HG03064 (cell line): Measurements from ENCODE around the gene GALNT9.
"Not testable (repeated sequence)": the region's sequence is repeated elsewhere in the genome, so short reads cannot be mapped to it uniquely, and the experiment has no call there.

Source experiments
- ATAC-seq: cut with Tn5 transposase; IDR thresholded peaks from one replicate; pipeline ENCODE4 v1.9.1; 2021; ENCODE audit warnings: low read depth; ENCODE audit not compliant: unreplicated experiment

The GALNT9 gene

GRCh38 chr12:132296063-132296462 is 33.3 kb downstream of the GALNT9 start:
- no peak for ATAC-seq

- not testable (repeated sequence) for ATAC-seq
Observed at GRCh38 chr12:132295561-132295960, 33.8 kb downstream of the GALNT9 start.

- ATAC-seq = no peak
Observed at GRCh38 chr12:132295101-132295526, 34.3 kb downstream of the GALNT9 start.

DNA sequence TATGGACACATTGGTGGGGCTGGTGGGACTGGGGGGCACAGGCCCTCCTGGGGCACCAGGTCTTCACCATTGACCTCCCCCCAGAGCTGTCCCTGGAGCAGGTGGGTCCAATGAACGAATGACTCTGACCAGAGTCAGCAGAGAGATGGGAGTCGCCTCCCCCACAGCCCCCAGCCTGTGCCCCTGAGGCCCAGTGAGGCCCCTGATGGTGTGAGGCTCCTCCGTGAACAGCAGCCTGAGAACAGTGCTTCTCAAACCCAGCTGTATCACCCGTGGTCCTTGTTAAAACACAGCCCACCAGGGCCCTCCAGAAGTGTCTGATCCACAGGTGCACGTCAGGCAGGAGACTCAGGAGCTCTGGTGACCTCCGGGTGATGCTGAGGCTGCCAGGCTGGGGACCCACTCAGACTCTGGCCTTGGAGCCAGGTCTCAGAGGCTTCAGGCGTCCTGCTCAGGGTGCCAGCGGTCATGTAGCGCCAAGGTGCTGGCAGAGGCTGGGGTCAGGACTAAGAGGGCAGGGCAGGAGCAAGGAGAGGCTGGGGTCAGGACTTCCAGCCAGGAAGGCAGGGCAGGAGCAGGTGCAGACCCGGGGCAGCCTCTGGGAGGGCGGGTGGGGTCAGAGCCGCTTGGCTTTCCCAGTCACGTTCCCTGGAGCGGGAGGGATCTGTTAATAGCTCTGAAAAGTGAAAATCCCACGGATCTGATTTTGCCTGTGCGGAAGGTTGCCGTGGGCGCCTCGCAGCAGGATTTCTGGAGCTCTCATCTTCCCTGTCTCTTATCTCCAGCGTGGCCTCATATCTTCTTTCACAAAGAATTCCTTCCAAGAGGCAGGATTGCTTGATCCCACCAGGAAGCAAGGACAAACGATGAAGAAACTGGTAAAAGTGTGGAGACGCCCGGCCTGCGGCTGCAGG is 35.0 kb downstream of the GALNT9 start:
- no peak for ATAC-seq

GRCh38 chr12:132292328-132293319 is 36.8 kb downstream of the GALNT9 start:
- no peak for ATAC-seq

DNA sequence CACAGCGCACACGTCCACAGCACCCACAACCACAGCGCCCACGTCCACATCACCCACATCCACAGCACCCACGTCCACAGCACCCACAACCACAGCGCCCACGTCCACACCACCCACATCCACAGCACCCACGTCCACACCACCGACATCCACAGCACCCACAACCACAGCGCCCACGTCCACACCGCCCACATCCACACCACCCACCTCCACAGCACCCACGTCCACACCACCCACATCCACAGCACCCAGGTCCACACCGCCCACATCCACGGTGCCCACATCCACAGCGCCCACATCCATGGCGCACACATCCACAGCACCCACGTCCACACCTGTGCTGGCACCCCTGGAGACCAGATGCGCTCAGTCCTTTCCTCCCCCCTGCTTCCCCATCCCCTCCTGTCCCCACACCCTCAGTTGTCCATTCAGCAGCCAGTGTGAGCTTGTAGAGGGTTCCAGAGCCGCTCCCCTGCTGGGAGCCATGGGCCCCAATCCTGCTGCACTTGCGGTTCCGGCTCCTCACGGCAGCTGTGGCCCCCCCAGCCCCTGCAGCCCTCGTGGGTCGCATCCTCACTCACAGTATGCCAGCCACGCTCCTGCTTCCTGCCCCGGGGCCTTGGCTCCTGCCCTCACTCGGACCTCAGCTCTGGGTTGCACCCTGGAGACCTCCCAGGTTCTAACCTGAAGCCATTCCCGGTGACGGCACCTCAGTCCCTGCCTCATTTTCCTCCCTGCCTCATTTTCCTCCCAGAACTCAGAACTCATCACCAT is 37.8 kb downstream of the GALNT9 start:
- no peak for ATAC-seq

- ATAC-seq = no peak
Observed at GRCh38 chr12:132290203-132290540, 39.2 kb downstream of the GALNT9 start.

DNA sequence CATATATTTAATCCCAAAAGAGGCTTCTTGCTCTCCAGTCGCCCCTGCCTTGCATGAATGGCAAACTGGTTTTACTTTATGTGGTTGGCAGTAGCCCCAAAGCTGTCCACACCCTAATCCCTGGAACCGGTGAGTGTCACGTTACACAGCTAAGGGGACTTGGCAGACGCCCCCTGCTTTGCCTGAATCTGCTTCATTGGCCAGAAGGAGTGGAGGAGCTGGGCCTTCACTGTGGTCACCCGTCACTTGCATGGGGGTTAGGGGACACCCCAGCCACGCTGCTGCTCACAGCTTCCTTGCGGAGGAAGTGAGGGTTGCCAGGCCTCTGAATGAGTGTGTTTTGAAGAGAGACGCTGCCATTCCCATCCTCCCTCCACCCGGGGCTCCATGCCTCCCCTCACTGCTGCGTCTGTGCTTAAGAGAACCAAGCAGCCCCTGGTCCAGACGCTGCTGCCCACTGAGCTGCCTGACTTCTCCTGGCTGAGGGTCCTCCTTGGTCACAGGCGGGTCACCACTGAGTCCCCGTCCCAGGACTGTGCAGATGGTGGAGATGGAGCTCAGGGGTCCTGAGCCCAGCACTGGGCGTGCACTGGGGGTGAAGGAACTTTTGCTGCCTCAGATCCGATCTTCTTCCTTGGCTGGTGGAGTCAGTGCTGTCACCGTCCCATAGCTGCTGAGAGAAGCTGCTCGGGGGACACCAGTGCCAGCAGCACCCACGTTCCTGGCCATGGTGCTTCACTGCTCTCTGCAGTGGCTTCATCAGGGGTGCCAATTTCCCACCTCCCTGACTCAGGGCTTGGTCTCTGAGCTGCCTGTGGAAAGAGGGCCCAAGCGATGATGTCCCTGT is 39.8 kb downstream of the GALNT9 start:
- no peak for ATAC-seq

DNA sequence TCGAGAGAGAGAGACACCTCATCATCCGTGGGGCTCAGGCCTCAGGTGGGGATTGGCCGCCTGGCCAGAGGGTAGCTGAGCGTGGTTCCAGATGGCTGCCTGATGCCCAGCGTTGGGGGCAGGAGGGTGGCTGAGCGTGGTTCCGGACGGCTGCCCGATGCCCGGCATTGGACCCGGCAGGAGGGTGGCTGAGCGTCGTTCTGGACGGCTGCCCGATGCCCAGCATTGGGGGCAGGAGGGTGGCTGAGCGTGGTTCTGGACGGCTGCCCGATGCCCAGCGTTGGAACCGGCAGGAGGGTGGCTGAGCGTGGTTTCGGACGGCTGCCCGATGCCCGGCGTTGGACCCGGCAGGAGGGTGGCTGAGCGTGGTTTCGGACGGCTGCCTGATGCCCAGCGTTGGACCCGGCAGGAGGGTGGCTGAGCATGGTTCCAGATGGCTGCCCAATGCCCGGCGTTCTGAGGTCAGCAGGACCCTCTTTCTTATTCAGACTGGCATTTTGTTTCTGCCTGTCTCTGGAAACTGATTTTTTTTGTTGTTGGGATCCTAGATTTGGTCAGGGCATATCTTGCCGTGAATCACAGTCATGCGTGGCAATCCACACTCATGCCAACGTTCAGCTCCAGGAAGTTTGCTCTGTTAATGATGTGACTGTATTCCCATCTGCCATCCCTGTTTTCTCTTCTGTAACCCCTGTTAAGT is 40.7 kb downstream of the GALNT9 start:
- ATAC-seq = no peak

DNA sequence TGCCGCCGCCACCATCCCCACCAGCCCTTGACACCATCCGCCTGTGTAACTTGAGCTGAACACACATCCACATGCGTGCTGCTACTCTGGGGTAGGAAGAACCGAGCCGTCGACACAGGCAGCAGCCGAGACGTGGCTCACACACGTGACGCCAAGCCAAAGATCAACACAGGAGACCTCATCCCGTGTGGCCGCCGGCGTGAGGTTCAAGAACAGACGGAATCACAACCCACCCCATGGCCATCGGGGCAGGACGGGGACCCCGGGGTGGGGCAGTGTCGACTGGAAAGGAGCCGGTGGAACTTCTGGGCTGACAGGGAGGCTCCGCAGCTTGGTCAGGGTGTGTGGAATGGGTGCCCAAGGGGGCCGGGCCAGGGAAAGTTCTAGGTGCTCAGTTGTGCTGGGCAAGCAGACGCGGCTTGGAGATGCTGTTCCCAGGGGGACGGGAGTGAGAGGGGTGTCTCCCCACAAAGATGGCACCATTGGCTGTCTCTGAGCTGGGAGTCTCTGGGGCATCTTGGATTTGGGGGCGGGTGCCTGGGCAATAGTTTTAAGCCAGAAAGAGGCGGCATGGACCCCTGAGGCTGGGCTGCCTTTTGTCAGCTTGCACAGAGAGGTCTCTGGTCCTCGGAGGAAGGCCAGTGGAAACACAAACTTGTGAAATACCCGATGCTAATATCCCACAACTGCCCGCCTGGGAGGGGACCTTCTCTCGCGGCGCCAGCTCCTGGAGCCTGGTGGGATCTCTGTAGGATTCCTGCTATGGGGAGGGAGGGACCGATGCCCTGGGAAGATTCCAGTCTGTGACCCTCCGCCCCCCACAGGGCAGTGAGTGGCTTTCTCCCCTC is 41.8 kb downstream of the GALNT9 start:
- ATAC-seq = no peak

GRCh38 chr12:132286912-132287311 is 42.5 kb downstream of the GALNT9 start:
- no peak for ATAC-seq

DNA sequence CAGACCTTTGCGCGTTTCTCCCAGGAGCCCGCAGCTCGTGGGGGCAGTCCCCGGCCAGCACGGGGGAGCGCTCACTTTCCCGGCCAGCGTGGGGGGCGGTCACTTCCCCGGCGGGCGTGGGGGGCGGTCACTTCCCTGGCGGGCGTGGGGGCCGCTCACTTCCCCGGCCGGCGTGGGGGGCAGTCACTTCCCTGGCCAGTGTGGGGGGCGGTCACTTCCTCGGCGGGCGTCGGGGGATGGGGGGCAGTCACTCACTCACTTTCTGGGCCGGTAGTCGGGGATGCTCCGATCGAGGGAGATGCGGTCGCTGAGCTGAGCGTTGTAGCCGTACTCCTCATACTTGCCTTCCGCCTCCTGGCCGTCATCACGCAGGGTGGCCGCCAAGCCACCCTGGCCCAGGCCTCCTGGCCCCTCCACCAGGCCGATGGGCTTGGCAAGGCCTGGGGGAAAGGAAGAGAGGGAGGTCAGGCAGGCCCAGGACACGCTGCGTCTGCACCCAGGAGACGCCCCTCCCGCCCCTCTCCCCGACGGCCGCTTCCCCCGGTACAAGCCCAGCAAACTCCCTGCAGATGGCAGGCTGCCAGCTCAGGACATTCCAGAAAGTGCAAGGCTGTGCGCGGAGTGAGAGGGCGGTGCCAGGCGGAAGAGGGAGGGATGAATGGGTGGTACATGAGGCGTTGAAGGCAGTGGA is 43.3 kb downstream of the GALNT9 start:
- ATAC-seq = no peak

GRCh38 chr12:132284827-132285741 is 44.3 kb downstream of the GALNT9 start:
- no peak for ATAC-seq

DNA sequence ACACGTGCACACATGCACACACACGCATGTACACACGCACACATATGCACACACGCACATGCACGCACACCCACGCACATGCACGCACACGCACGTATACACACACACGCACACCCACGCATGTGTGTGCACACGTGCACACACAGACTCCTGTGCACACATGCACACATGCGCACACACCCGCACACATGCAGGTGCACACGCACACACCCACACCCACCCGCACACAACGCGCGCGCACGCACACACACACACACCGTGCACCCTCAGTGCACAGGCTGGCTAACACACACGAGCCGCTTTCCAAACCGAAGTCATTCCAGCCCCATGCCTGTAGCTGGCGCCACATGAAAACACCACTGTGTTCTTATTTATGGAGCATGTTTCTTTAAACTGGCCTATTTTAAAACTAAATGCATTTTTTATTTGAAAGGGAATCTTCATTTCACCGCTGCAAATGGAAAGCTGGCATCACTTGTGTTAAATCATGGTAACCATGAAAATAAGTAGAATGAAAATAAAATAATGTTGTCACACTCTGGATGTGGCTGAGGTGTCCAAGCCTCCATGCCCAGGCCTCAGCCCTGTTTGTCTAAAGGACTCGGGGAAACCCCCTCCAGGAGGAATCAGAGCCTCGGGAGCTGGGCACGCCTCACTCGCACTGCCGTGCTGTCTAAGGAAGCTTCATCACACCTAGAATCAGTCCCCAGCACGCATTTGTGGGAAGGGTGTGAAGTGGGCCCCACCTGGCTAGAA is 45.1 kb downstream of the GALNT9 start:
- ATAC-seq = no peak

- ATAC-seq = no peak
Observed at GRCh38 chr12:132282950-132283771, 46.2 kb downstream of the GALNT9 start.
